NCI-H748 (cell line): ENCODE results near the gene MOGAT2.
A peak's percentile ranks its signal among the peaks of the same experiment; 100 is the strongest.
"Not testable (repeated sequence)": the region's sequence is repeated elsewhere in the genome, so short reads cannot be mapped to it uniquely, and the experiment has no call there.

Source experiments
- DNase-seq: peaks from one replicate; lab custom pipeline; 2025; ENCODE audit not compliant: unreplicated experiment; lab: John Stamatoyannopoulos, UW

MOGAT2 gene

DNA sequence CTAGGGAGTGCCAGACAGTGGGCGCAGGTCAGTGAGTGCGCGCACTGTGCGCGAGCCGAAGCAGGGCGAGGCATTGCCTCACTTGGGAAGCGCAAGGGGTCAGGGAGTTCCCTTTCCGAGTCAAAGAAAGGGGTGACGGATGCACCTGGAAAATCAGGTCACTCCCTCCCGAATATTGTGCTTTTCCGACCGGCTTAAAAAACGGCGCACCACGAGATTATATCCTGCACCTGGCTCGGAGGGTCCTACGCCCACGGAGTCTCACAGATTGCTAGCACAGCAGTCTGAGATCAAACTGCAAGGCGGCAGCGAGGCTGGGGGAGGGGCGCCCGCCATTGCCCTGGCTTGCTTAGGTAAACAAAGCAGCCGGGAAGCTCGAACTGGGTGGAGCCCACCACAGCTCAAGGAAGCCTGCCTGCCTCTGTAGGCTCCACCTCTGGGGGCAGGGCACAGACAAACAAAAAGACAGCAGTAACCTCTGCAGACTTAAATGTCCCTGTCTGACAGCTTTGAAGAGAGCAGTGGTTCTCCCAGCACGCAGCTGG is 31.2 kb downstream of the MOGAT2 start:
- not testable (repeated sequence) for DNase-seq

DNA sequence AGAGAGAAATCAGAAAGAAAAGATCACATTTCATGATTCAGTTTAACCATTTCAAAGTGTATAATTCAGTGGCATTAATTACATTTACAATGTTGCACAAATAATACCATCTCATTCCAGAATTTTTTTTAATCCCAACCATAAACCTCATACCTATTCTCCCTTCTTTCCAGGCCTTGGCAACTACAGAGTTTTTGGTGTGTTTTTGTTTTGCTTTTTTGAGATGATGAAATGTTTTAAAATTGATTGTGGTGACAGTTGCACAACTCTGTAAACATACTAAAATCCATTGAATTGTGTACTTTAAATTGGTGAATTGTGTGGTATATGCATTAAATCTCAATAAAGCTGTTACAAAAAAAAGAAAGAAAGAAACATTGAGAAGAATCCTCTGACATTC is 37.3 kb downstream of the MOGAT2 start:
- DNase-seq: not testable (repeated sequence)

DNA sequence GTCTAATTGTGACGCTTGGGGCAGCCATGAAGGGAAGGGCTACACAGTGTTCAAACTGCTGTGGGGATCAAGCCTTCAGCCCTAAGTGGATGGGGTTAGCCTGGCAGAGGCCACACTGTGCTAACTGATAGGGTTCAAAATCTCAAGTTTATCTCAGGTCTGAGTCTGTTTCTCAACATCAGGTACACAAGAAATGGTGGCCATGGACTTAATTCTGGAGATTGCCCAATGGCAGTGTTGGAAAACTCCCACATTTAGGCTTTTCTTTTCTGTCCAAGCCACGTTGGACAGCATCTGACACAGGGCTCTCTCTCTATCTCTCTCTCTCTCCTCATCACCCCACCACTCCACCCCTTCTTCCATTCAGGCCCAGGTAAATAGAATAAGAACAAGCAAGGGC is 40.0 kb downstream of the MOGAT2 start:
- no peak for DNase-seq

DNA sequence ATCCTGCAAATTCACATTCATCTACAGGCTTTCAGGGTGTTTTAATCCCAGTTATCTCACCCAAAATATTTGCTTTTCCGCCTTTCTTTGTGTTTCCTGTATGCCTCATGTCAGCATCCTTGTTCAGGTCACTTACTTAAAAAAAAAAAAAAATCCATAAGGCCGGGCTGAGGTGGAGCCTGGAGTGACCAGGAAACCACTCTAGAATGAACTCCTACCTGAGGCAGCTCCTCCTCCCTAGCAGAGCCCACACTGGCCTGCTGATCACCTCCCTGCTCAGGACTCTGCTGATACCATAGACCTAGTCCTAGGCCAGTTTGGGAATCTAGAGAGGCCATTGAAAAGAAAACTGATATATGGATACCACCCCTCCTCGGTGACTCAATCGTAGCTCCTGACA is 42.2 kb downstream of the MOGAT2 start:
- DNase-seq: no peak

DNA sequence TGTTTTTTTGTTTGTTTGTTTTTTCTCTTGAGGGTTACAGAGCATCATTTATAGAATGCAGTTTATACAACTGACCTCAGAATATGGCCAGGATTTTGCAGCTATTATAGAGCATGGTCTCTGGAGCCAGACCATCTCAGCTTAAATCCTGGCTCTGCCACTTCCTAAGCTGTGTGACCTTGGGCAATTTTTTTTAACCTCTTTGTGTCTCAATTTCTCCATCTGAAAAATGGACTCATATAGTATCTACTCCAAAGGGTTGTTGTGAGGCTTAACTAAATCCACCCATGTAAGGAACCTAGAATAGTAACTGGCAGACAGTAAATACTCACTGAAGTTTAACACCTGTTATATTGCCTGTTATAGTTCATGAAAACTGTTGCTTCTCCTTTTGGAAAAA is 42.6 kb downstream of the MOGAT2 start:
- no peak for DNase-seq

DNA sequence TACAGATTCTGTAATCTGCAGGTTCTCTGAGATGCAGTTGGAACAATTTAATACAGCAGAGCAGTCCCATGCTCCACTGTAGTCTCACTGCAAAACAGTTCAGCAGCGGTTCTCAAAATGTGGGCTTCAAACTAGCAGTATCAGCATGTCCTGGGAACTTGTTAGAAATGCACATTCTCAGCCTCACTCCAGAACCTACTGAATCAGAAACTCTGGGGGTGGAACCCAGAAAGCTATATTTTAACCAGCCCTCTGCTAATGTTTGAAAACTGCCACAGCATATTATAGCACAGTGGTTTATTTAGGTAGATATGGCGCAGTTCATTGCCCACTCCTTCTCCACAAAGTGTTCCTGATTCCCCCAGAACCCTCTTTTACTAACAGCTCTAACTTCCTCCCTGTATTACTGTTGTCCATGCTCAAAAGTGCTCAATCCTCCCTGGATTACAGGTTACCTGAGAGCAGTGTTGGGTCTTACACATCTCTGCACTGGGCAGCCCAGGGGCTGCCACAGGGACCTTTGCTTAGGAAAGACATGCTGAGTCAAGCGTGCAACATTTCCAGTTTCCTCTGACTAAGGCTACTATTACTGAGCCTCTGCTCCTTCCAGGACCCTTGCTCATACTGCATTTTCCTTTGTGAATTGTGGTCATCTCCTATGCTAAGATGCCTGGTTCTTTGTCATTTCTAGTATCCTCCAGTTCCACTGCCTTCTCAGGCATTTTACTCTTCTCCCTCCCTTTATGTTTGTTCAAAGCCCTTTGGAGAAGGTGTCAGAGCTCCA is 43.3 kb downstream of the MOGAT2 start:
- DNase-seq: no peak

DNA sequence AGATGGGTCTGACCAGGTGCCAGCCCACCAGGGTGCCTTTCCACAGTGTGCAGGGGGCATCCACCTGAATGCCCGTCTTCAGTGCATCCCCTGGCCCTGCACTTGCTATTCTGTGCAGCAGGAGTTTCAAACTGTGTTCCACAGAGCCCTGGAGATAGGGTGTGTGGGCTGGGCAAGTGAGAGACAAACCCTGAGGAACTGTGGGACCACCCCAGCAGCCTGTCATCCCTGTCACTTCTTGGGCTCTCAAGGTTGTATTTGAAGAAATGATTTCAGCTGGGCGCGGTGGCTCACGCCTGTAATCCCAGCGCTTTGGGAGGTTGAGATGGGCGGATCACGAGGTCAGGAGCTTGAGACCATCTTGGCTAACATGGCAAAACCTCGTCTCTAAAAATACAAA is 44.5 kb downstream of the MOGAT2 start:
- DNase-seq: no peak

DNA sequence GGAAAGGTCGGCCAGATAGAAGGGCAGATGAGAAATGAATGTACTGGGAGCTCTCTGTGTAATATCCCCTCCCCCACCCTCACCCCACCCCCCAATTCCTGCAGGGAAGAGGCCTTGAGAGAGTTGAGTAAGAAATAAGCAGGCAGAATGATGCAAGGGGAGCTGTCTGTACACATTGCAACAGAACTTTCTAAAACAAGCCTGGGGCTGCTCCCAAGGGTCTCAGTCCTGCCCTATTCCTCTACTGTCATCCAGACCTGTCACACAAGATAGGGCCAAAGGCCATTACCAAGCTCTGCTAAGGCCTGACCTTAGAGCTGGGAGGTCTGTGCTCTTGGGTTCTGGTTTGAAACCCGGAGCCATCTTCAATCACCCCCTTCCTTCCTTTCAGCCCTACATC is 45.2 kb downstream of the MOGAT2 start:
- DNase-seq: no peak

DNA sequence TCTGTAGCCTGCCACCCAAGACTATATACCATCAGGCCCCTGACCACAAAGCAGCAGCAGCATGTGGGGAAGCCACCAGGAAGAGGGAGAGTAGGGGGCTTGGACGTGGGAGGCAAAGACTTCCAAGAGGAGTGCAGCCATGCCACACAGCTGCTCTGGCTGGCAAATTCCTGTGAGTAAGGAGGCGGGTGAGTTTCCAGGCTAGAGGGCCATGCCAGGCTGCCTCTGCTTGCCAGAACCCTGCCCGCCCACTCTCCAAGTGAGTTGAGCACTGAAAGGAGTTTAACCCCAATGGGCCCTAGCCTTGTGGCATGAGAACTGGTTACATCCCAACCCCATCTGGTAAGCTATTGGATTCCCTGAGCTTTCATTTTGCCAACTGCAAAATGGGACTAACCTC is 46.2 kb downstream of the MOGAT2 start:
- no peak for DNase-seq

DNA sequence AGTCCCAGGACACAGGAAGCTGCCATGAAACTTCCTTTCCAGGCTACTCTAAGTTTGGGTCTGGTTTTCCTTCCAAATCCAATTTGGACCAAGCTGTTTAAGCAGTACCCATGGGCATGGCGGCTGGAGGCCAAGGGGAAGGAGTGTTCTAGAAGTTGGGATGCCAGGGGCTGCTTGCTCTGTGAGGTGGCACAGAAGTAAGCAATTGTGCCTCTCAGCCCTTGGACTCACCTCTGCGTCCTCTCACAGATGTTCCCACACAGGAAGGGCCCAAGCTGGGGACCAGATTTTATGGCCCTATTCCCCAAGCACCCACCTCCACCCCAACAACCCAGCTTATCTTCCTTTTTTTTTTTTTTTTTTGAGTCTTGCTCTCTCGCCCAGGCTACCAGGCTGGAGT is 47.5 kb downstream of the MOGAT2 start:
- DNase-seq: no peak

DNA sequence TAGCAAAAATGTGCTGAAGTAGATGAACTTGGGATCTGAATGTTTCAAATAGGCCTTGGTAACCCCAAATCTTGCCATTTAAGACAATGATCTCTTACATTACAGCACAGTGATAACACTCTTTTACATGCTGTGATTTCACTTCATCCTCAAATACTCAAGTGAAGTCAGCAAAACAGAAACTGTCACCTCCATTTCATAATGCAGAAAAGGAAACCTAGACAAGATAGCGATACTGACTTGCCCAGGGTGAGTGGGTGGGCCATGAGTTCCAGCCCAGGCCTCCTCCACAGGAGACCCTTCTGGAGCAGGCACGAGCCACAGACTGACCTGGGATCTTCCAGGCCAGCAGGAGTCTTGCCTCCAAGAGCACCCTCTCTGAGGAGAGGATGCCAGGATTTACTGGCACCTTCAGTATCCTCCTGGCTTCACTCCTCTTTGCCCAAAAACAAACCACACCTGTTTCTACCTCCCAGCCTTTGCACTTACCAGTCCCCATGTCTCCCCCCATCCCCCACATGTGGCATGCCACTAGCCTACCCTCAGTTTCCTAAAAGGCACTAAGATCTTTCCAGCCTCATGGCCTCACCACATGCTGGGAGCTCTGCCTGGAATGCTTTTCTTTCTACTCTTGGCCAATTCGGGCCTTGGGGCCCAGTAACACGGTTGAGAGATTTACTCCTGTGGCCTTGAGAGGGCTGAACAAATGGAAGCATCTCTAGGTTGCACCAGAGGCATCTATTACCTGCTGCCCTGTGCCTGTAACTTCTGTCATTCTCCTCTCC is 49.0 kb downstream of the MOGAT2 start:
- no peak for DNase-seq

DNA sequence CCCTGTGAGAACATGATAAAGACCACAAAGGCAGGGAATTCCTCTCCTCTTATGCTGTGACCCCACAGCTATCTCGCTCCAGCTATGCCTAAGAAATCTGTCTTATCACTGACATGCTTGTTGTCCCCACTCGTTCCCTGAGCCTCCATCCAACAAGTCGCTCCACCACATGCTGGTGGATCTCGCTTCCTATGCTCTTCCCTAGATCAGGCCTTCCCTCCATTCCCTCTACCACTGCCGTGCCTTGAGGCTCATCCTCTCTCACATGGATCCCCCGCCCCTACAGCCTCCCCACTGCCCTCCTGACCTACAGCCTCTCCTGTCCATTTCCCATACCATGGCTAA is 49.6 kb downstream of the MOGAT2 start:
- DNase-seq: no peak

DNA sequence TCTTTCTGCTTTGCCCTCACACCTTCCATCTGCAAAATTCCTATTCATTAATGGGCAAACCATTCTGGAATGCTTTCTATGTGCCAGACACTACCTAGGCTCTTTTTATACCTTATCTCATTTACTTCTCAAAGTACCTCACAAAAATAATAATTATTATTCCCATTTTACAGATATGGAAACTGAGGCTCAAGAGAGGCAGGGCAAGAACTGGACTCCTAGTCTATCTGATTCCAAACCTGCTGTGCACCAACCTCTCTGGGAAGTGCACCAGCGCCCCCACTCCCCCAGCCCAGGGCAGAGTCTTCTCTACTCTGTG is 50.1 kb downstream of the MOGAT2 start:
- no peak for DNase-seq

DNA sequence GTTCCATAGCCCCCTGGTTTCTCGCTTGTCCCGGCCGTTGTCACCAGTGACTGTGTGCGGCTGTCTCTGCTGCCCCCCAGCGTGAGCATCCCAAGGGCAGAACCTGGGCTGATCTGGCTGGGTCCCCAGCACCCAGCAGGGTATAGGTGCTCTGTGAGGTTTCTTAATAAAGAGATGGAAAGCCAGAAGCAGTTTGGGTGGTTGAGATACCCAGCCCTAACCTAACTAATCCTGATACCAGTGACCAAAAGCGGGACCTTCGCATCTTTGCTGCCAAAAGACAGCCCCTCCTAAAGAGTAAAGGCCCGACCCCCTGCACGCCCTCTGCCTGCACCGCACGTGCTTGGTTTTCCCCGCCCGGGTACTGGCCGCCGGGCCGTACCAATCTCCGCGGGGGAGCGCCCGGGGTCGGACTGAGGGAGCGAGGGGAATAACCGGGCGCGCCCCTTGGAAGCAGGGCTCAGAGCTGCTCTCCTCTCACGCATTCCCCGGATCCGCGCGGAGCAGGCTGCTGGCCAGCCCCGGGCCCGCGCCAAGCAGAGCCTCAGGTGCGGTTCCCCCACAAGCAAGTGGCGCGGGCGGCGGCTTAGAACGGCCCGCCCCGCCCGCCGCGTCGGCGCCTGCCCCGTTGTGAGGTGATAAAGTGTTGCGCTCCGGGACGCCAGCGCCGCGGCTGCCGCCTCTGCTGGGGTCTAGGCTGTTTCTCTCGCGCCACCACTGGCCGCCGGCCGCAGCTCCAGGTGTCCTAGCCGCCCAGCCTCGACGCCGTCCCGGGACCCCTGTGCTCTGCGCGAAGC is 50.7 kb downstream of the MOGAT2 start, which contains the start of gene DGAT2:
TSS of gene DGAT2 (plus strand) at position 667 of the 797 bp plus-strand sequence. CDS start 214 bp downstream, outside the sequence.
- DNase-seq: peak; percentile 85

DNA sequence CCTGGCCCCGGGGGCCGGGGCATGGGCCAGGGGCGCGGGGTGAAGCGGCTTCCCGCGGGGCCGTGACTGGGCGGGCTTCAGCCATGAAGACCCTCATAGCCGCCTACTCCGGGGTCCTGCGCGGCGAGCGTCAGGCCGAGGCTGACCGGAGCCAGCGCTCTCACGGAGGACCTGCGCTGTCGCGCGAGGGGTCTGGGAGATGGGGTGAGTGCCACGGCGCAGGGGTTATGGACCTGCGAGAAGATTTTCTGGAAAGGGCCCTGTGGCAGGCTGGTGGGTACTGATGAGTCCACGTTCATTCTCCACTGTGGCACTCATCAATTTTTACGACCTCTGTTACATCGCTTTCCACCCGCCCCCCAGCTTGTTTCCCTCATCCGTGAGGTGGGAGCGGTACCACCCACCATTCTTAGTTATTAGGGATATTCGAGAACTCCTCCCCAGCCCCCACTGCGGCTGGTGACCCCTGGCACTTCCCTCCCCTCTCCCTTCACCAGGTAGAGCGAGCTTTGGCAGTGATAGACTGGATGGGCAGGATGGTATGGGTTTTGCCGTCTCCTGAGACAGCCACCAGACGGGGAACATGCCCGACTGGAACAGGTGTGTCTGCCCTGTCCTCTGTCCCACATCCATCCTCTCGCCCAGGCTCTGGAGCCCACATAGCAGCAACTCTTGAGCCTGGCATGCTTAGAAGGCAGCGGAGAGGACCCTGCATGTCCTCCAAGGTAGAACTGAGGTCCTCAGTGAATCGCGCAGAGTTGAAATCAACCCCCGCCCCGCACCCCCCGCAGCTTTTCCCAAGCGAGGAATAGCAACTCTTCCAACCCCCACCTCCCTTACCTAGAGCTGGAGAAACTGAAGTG is 51.5 kb downstream of the MOGAT2 start:
- peak; percentile 70 for DNase-seq

DNA sequence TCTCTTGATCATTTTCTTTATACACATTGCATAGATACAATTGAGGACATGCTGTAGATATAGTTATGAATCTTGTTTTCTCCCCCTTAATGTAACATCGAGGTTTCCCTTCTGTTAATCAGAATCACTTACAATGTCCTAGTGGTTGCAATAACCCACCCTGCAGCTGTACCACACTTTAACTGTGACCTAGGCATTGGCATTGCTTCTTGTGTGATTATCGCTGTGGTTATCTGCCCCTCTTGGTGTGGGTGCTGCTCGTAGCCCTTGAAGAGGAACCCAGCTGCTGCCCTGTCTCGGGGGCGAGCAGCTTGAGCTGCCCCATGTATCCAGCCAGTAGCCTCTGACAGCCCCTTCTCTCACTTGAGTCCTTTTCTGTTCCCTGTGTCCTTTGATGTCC is 52.5 kb downstream of the MOGAT2 start:
- no peak for DNase-seq

DNA sequence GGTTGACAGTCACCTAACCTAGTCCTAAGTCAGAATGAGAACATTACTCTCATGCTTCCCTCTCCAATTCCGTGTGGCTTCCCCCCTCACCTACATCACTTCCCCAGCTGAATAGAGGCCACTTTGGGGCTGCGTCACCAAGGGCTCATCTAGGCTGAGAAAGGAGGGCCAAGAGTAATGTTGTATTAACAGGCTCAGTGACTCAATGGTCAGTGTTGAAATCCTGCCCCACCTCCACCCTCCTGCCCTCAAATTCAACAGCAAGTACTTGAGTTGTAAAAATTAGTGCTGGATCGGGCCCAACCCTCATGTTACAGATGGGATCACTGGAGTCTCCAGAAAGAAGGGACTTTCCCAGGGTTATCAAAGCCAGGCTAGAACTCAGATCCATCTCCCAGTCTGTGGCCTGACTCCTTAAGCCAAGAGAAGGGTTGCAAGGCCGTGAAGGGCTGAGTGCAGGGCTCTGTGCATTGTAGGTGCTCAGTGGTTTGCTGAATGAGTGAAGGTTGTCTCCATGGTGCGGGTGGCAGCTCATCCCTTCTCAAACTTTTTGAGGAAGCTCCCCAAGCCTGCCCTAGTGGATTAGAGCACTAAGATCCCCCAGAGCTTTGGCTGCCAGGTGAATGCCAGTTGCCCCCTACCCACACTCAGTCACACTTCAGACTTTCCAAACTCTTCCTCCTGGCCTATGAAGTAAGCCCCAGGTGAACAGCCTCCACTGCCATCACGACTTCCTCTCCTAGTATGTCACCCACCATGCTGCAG is 54.2 kb downstream of the MOGAT2 start:
- DNase-seq: no peak

DNA sequence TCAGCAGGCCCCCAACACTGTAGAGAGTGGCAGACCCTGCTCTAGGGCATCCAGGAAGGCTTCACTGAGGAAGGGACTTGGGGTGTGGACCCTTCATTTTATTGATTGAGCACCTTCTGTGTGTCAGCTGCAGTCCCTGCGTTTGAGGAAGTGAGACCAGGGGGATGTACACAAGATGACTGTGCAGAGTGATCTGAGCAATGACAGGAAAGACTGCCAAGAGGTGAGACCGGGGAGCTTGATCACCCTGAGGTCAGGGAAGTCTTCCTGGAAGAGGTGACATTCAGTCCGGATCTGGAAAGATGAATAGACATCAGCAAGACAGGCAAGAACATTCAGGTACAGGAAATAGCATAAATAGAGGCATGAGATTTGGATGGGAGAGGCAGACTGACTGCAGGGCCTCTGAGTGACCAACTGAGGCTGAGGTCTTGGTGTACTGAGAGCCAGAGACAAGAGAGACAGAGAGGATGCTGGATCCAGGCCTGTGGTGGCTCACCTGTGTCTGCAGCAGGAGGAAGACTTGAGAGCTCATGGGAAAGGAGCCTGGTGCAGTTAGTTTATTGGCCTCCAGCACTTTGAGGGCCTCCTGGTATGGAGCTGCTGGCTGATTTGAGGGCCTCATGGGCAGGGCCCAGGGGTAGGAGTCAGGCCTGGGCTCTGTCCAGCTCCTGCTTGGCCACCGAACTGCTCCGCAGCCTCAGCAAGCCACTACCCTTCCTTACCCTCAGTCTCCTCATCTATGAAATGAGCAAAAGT is 56.1 kb downstream of the MOGAT2 start:
- DNase-seq: no peak

DNA sequence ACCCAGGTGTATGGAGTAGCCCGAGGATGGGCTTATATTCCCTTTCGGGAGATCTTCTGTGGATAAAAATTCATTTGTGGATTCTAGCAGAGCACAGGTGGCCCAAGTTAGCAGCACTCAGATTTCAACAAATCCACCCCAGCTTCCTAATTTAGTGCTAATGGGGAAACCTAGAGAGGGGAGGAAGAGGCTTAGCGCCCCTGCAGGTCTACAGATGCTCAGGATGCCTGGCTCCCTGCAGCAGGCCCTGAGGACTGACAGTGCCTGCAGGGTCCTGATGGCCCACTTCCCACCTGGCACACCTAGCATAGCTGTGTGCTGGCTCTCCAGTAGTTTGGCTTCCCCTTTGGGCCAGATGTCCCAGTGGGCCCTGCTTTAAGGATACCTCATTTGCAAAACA is 57.4 kb downstream of the MOGAT2 start:
- no peak for DNase-seq
